Uterus (tissue), 4 donors: ENCODE data around the gene FOCAD. TPM values are rescaled to one million over a fixed set of nuclear protein-coding genes. Genes with fewer than 3 reads are reported as not detected.
"Not testable (repeated sequence)": the region's sequence is repeated elsewhere in the genome, so short reads cannot be mapped to it uniquely, and the experiment has no call there.

Experiments
- DNase-seq, 2 donors: peaks; one replicate each; pipeline ENCODE4 v3.0.0-alpha.2; 2019 to 2020
- H3K27ac ChIP-seq, 2 donors: fragments of 200-600 bp; sonication (generic); 1 replicate in 1 of 2; 2 replicates in 1 of 2; pipeline ENCODE4 v1.5.1; 2016 to 2018
- H3K27me3 ChIP-seq, 2 donors: fragments of 200-600 bp; sonication (generic); one replicate each; pipeline ENCODE4 v1.5.1; 2018 to 2019; ENCODE audit warnings: control low read depth in 1 of 2
- H3K36me3 ChIP-seq, 2 donors: fragments of 200-600 bp; sonication (generic); one replicate each; pipeline ENCODE4 v1.5.1; 2019; ENCODE audit warnings: control low read depth in 1 of 2
- H3K4me1 ChIP-seq, 2 donors: fragments of 200-600 bp; sonication (generic); one replicate each; pipeline ENCODE4 v1.5.1; 2018 to 2019; ENCODE audit warnings: control low read depth in 1 of 2
- H3K4me3 ChIP-seq, 2 donors: fragments of 200-600 bp; sonication (generic); 1 replicate in 1 of 2; 2 replicates in 1 of 2; pipeline ENCODE4 v1.5.1; 2018 to 2019; ENCODE audit warnings: mild to moderate bottlenecking in 1 of 2
- H3K9me3 ChIP-seq, 2 donors: fragments of 200-600 bp; sonication (generic); one replicate each; pipeline ENCODE4 v1.5.1; 2019; ENCODE audit warnings: control low read depth in 1 of 2
- CTCF ChIP-seq, 4 experiments: fragments of 200-600 bp in 2 of 4; fragments of 450-650 bp in 2 of 4; sonication (generic) in 2 of 4; IDR thresholded peaks; one replicate each; pipeline ENCODE4 v1.5.1; 2016 to 2019; ENCODE audit warnings: antibody characterized with exemption in 4 of 4, mild to moderate bottlenecking in 2 of 4, moderate library complexity in 1 of 4
- POLR2A ChIP-seq, 2 donors: fragments of 450-650 bp; IDR thresholded peaks; one replicate each; pipeline ENCODE4 v1.6.1; 2016; ENCODE audit warnings: antibody characterized with exemption in 2 of 2, mild to moderate bottlenecking in 1 of 2, moderate library complexity in 1 of 2
- intact Hi-C: fragments of 100-400 bp; cut with DNase I; formaldehyde crosslinking; loops from one replicate; pipeline ENCODE4 v1.15.1; 2023; ENCODE audit warnings: low total_unique reads
- total RNA-seq, 4 donors: library from RNA; depleted of rRNA in 3 of 4; stranded (reverse); fragments of >200 nt in 3 of 4; gene quantifications; one replicate each; pipeline versions ENCODE4 v1.1.0 to v1.2.4, GENCODE V29; 2014 to 2023
- donor health status: DM: yes; HTN: yes; CAD: no.

The FOCAD gene
- total RNA-seq, 4 donors from 2014 or later, result 24.1 to 86.5 (median 34.3) TPM

GRCh38 chr9:20662156-20662555 is 21.9 kb upstream of the FOCAD start:
- H3K4me3 ChIP-seq, result no peak overlapping the region
- H3K36me3 ChIP-seq, result no peaks in the 10 kb centered on the region
- intact Hi-C loops, result no loop called here
- DNase-seq, result no peak
- H3K9me3 ChIP-seq, result no peaks in the 10 kb centered on the region
- H3K4me1 ChIP-seq, result no peaks in the 10 kb centered on the region
- TF ChIP-seq POLR2A (IDR thresholded peaks at IDR 0.05) (no peak), CTCF (IDR thresholded peaks at IDR 0.05) (no peak)
- no peak overlapping the region for H3K27ac ChIP-seq
- H3K27me3 ChIP-seq, result no peaks in the 10 kb centered on the region

GRCh38 chr9:20663133-20663532 is 20.9 kb upstream of the FOCAD start:
- intact Hi-C loops, result no loop called here
- Histone ChIP-seq H3K27ac (no peak overlapping the region), H3K36me3 (no peaks in the 10 kb centered on the region), H3K9me3 (no peaks in the 10 kb centered on the region), H3K4me3 (no peak overlapping the region), H3K27me3 (no peaks in the 10 kb centered on the region), H3K4me1 (no peaks in the 10 kb centered on the region)
- TF ChIP-seq CTCF (IDR thresholded peaks at IDR 0.05), result no peak
- DNase-seq, result no peak

- no peaks in the 10 kb centered on the region for H3K36me3 ChIP-seq
- no peak overlapping the region for H3K27ac ChIP-seq
- no peaks in the 10 kb centered on the region for H3K4me1 ChIP-seq
- no peaks in the 10 kb centered on the region for H3K9me3 ChIP-seq
- DNase-seq, result no peak
- intact Hi-C loops, result no loop called here
- H3K4me3 ChIP-seq, result no peak overlapping the region
- no peak for TF ChIP-seq CTCF (IDR thresholded peaks at IDR 0.05)
- no peak for TF ChIP-seq POLR2A (IDR thresholded peaks at IDR 0.05)
- no peaks in the 10 kb centered on the region for H3K27me3 ChIP-seq
Observed at GRCh38 chr9:20664501-20664900, 19.6 kb upstream of the FOCAD start.

GRCh38 chr9:20670395-20670794 is 13.7 kb upstream of the FOCAD start:
- H3K9me3 ChIP-seq, result no peaks in the 10 kb centered on the region
- DNase-seq, result no peak
- H3K4me3 ChIP-seq, result no peak overlapping the region
- no peak overlapping the region for H3K27ac ChIP-seq
- intact Hi-C loops, result no loop called here
- no peaks in the 10 kb centered on the region for H3K4me1 ChIP-seq
- H3K27me3 ChIP-seq, result no peaks in the 10 kb centered on the region
- TF ChIP-seq POLR2A (IDR thresholded peaks at IDR 0.05) (no peak), CTCF (IDR thresholded peaks at IDR 0.05) (no peak)
- no peaks in the 10 kb centered on the region for H3K36me3 ChIP-seq

GRCh38 chr9:20671635-20672034 is 12.4 kb upstream of the FOCAD start:
- H3K4me1 ChIP-seq, result no peaks in the 10 kb centered on the region
- no peak for TF ChIP-seq CTCF (IDR thresholded peaks at IDR 0.05)
- no peaks in the 10 kb centered on the region for H3K27me3 ChIP-seq
- no peak overlapping the region for H3K27ac ChIP-seq
- no peak overlapping the region for H3K4me3 ChIP-seq
- H3K9me3 ChIP-seq, result no peaks in the 10 kb centered on the region
- intact Hi-C loops, result no loop called here
- H3K36me3 ChIP-seq, result no peaks in the 10 kb centered on the region
- DNase-seq, result no peak

- H3K27me3 ChIP-seq, H3K27ac ChIP-seq, H3K9me3 ChIP-seq, DNase-seq, H3K4me1 ChIP-seq, intact Hi-C loops, H3K4me3 ChIP-seq, H3K36me3 ChIP-seq: not testable (repeated sequence)
Observed at GRCh38 chr9:20673537-20673936, 10.5 kb upstream of the FOCAD start.
